Endometrial microvascular endothelial cells (primary cell): ENCODE data around the gene SIGLEC10. TPM values are rescaled to one million over a fixed set of nuclear protein-coding genes. Genes with fewer than 3 reads are reported as not detected.
"Not testable (repeated sequence)": the region's sequence is repeated elsewhere in the genome, so short reads cannot be mapped to it uniquely, and the experiment has no call there.

Experiments
- in situ Hi-C: cut with HindIII; loops from 2 replicates; pipeline ENCODE4 v1.10.0; 2017; ENCODE audit warnings: low sequenced_read_pairs, low pct_unique_long_range_greater_than_20kb; ENCODE audit errors: inconsistent ontology term
- total RNA-seq: library from RNA; depleted of rRNA; stranded (reverse); fragments of >200 nt; gene quantifications from one replicate; pipeline ENCODE4 v1.2.3, GENCODE V29; 2015; ENCODE audit errors: inconsistent ontology term

The SIGLEC10 gene, protein sequence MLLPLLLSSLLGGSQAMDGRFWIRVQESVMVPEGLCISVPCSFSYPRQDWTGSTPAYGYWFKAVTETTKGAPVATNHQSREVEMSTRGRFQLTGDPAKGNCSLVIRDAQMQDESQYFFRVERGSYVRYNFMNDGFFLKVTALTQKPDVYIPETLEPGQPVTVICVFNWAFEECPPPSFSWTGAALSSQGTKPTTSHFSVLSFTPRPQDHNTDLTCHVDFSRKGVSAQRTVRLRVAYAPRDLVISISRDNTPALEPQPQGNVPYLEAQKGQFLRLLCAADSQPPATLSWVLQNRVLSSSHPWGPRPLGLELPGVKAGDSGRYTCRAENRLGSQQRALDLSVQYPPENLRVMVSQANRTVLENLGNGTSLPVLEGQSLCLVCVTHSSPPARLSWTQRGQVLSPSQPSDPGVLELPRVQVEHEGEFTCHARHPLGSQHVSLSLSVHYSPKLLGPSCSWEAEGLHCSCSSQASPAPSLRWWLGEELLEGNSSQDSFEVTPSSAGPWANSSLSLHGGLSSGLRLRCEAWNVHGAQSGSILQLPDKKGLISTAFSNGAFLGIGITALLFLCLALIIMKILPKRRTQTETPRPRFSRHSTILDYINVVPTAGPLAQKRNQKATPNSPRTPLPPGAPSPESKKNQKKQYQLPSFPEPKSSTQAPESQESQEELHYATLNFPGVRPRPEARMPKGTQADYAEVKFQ
- total RNA-seq = not detected

DNA sequence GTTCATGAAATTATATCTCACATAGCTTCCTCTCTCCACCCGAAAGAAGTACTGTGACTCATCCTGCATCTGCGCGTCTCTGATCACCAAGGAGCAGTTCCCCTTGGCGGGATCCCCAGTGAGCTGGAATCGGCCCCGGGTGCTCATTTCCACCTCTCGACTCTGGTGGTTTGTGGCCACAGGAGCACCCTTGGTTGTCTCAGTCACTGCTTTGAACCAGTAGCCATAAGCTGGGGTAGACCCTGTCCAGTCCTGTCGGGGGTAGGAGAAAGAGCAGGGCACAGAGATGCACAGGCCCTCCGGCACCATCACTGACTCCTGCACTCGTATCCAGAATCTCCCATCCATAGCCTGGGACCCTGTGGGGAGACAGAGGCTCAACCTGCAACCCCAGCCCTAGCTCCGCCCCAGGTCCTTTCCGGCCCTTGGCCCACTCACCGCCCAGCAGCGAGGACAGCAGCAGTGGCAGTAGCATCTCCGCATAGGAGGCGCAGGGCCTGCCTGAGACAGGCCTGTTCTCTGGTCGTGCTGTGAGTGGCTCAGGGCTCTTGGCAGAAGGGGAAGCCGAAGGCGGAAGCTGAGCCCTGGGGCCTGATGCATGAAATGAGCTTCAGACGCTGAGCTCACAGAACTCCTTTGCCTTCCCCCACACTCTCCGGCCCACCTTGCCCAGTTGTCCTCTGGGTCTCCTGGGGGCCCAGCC lies at the start of gene SIGLEC10:
Gene SIGLEC10, minus strand, starts transcription at position 536 of the 703 bp plus-strand sequence. Its CDS starts 61 bp downstream, at position 475.
- in situ Hi-C loops = no loop called here

DNA sequence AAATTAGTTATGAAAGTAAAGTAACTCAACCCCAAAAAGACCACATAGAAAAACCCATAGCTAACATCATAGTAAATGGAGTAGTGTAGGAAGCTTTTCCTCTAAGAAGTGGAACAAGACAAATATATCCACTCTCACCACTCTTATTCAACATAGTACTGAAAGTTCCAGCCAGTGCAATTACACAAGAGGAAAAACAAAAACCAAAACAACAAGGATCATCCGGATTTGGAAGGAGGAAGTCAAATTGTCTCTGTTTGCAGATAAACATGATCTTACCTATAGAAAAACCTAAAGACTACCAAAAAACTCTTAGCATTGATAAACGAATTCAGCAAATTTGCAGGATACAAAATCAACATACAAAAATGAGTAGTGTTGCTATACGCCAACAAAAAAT lies 49.3 kb upstream of the SIGLEC10 start:
- in situ Hi-C loops = no loop called here

GRCh38 chr19:51463976-51464581 lies 46.6 kb upstream of the SIGLEC10 start:
- in situ Hi-C loops = not testable (repeated sequence)

DNA sequence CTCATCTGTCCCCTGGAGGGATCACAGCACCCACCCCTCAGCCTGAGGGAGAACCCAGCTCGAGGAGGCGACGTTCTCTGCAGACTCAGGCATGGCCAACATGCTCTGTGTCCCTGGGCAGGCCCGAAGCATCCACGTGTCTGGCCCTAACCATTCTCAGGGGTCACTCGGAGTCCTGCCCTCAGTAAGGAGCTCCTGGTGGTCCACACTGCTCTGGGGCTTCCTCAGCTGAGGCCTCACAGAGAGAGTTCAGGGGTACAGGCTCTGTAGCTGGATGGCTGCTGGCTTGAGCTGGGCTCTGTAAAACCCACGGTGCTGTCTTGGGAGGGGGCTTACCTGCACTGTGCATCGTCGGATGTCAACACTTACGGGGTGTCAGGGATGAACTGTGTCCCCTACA lies 45.2 kb upstream of the SIGLEC10 start:
- in situ Hi-C loops = no loop called here

- in situ Hi-C loops = no loop called here
Observed at GRCh38 chr19:51462276-51462675, 44.8 kb upstream of the SIGLEC10 start.

GRCh38 chr19:51461723-51462161 lies 44.3 kb upstream of the SIGLEC10 start:
- in situ Hi-C loops = no loop called here

DNA sequence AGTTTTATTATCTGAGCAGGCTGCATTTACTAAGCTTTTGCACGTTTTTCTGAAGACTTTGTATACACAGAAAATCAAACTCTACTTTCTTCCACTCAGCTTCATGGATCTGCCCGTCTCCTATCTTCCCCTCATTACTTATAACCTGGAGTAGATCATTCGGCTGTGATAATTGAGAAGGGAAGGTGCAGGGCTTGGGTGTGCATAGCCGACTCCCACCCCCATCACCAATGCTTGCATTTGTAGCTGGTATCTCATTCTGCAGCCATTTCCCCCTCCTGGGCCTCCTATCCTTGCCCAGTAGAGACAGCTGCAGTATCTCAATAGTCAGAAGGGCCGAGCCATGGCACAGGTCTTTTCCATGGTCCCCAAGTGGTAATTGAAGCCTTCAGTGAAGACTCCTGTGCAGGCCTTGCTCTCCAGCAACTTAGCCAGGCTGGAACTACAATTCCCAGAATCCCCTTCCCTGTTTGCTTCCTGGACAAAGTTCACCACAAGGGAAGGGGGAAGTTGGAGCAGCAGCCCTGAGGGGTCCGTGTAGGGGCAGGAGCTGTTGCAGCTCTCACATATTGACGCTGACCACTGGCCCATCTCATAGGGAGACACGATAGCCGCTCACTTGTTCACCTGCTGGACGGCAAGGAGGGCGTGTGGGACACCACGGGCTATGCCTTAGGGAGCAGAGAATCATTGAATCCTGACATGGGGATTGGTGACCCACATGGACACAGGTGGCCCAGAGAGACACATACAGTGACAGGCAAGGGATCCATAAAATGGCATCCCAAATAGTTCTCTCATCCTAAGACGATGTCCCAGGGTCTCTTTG lies 42.9 kb upstream of the SIGLEC10 start:
- in situ Hi-C loops = no loop called here

GRCh38 chr19:51458899-51459505 lies 41.6 kb upstream of the SIGLEC10 start:
- in situ Hi-C loops = no loop called here

GRCh38 chr19:51458051-51458645 lies 40.7 kb upstream of the SIGLEC10 start, which contains the start of gene SIGLEC8:
SIGLEC8 (minus strand) TSS chr19:51458454; CDS start chr19:51458387, 67 bp downstream.
- in situ Hi-C loops = no loop called here

GRCh38 chr19:51457351-51458013 lies 40.0 kb upstream of the SIGLEC10 start:
- in situ Hi-C loops = no loop called here

DNA sequence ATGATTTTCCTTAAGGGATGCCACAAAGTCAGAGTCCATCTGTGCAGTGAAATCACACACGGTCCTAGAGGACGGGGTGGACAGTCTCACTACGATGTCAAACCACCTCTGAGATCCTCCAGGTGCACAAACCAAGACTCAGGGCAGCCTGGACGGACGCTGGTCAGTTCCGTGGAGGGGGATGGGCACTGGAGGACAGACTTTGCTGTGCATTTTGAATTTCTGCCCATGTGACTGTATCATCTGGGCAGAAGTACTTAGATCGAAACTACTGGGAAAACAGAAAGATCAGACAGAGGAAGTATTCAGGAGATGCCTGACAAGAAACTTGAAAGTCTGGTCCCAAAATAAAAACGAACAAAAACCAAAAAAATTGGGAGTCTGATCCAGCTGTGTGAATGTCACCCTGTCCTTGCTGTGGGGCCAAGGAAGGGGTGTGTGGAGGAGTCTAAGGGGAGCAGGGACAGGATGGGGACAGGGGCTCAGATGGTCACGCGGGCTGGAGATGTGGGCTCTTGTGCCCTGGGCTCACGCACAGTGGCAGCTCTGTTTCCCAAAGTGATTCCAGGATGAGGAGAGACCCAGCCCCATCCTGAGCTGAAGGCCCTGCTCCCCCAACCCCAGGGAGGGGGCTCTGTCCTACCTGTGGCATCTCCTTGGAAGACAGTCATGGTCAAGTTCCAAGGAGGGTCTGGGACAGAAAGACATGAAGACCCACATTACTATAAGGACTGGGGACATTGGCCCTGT lies 39.3 kb upstream of the SIGLEC10 start:
- in situ Hi-C loops = no loop called here

DNA sequence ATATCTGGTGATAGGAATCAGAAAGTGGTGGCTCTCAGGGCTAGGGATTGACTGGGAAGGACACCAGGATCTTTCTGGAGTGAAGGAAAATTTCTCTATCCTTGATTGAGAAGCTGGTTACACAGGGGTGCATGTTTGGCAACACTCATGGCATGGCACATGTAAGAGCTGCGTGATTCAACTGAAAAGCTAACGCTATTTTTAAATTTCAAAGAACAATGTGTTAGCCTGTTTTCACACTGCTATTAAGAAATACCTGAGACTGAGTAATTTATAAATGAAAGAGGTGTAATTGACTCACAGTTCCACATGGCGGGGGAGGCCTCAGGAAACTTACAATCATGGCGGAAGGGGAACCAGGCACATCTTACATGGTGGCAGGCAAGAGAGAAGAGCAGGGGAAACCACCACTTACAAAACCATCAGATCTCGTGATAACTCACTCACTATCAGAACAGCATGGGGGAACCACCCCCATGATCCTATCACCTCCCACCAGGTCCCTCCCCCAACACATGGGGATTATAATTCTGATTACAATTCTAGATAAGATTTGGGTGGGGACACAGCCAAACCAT lies 33.4 kb upstream of the SIGLEC10 start:
- in situ Hi-C loops = no loop called here

GRCh38 chr19:51448411-51449016 lies 31.1 kb upstream of the SIGLEC10 start:
- in situ Hi-C loops = no loop called here

GRCh38 chr19:51448011-51448410 lies 30.6 kb upstream of the SIGLEC10 start:
- in situ Hi-C loops = no loop called here

DNA sequence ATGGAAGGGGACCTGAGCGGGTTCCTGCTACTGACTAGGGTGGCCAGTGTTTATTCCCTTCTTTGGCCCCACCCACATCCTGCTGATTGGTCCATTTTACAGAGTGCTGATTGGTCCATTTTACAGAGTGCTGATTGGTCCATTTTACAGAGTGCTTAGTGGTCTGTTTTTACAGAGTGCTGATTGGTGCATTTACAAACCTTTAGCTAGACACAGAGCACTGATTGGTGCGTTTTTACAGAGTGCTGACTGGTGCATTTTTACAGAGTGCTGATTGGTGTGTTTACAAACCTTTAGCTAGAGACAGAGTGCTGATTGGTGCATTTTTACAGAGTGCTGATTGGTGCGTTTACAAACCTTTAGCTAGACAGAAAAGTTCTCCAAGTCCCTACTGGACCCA lies 30.1 kb upstream of the SIGLEC10 start:
- in situ Hi-C loops = not testable (repeated sequence)
